Activated CD4-positive, alpha-beta T cell treated with anti-CD3 and anti-CD28 coated beads for 24 hours (primary cell): ENCODE data around the gene SPATC1L.

ENCODE experiments used
- DNase-seq, 2 donors: peaks; one replicate each; pipeline ENCODE4 v3.0.0-alpha.2; 2020; ENCODE audit warnings: low read depth in 2 of 2

The SPATC1L gene

GRCh38 chr21:46120301-46121285 lies 63.7 kb downstream of the SPATC1L start:
- DNase-seq, result no peak

- no peak for DNase-seq
Observed at GRCh38 chr21:46119637-46120271, 64.5 kb downstream of the SPATC1L start.

- no peak for DNase-seq
Observed at GRCh38 chr21:46119144-46119636, 65.1 kb downstream of the SPATC1L start.

DNA sequence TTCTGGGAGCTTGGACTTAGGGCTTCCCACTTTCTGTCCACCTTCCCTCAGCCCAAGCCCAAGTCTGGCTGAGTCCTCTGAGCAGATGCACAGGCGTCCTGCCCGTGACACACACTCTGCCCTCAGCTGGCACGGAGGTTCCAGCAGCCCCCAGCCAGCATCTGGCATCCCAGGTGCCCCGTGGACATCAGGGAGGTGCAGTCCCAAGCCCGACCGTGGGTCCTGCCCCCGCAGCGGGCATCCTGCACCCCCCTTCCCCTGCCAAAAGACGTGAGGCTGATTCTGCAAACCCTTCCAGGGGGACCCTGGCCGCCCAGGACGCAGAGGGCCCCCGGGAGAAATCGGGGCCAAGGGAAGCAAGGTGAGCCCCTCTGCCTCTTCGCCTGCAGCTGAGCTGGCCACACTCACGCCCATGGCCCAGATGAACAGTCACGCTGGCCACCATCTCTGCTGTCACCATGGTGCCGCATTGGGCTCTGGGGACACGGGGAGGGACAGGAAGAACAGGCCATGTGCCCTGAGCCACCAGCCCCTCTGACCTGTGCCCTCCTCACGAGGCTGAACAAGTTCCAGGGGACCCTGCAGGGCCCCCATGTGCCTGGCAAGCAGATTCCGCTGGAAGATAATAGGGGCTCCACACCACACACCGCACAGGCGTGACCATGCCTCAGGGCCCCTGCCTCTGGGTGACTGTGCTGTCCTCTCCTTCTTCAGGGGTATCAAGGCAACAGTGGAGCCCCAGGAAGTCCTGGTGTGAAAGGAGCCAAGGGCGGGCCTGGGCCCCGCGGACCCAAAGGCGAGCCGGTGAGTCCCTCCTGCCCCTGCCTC lies 65.7 kb downstream of the SPATC1L start:
- no peak for DNase-seq

DNA sequence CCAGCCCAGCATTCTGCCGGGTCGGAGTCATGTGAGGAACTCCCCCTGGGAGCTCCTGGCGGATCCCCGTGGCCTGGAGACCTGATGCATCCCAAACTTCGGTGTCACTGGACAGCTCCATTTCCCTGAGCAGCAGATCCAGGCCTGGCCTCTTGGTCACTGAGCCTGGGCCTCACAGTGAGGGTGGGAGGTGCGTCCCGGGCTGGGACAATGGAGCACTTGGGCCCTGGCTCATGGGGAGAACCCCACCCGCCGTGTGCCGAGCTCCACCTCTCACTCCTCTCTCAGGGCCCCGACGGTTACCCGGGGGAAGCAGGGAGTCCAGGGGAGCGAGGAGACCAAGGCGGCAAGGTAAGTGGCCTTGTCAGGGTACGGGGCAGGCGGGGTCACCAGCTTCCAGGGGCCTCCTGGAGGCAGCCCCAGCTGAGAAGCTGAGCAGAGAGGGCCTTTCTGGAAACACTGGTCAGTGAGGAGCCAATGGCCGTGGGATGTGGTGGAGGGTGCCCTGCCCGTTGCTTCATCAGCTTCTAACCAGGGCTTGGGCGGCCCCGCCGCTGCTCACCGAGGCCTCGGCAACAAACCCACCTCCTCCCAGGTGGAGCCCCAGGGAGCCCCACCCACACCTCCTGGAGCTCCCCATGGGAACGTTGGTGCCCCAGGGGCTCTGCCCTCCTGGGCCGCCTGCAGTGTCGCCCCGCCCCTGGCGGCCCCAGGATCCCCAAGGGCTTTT lies 66.5 kb downstream of the SPATC1L start:
- no peak for DNase-seq

DNA sequence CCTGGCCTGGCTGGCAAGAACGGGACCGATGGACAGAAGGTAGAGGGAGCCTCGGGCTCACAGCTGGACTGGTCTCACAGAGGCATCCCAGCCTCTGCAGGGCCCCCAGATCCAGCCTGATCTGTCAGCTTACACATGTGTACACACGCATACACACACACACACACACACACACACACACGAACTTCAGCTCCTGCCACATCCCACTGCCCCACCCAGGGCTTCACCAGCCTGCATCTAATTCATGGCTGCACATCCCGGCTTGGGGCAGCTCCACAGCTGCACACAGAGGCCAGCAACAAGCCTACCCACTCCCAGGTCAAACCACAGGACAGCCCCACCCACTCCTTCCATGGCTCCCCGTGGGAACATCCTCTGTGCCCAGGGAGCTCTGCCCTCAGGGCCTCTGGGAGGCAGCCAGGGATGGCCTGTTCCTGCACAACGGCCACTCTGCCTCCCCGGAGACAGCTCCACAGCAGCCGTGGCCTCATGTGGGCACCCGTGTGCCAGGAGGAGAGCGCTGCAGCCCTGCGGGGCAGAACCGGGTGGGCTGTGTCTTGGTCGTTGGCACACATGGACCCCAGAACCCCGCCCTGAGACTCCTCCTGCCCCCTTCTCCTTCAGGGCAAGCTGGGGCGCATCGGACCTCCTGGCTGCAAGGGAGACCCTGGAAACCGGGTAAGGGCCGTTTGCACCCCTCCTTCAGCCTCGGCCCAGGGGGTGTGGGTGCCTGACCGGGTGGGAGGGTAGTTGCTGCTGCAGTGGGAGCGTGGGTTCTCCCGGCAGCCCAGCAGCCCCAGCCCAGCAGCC lies 67.3 kb downstream of the SPATC1L start:
- DNase-seq, result no peak

- DNase-seq, result no peak
Observed at GRCh38 chr21:46116189-46116775, 68.0 kb downstream of the SPATC1L start.

DNA sequence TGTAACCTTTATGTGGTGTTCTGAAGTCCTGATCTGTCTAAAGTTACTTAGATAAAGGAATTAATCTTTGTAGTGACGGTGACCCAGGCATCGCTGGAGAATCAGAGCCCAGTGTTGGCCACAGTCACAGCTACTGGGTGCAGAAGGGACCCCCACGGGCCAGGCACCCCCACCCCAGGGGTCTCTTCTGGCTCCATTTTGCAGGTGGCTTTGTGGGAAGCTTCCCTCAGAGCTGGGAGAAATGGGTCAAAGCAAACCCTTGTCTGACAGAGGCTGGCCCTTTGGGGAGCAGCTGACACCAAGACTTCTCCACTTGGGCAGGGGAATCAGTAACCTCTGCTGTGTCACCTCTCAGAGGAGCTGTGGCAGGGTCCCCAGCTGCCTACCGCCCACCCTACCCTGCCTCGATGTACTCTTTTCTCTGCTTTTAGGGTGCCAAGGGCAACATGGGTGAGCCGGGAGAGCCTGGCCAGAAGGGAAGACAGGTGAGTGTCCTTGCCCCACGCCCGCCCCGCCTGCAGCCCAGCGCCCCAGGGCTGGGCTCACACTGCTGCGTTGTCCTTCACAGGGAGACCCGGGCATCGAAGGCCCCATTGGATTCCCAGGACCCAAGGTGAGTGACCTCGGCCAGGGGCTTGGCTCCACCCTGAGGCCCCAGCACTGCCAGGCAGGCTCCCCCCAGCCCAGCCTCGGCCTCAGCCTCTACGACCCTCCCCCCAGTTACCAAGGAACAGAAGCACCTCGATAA lies 68.6 kb downstream of the SPATC1L start:
- no peak for DNase-seq

GRCh38 chr21:46114963-46115362 lies 69.3 kb downstream of the SPATC1L start:
- no peak for DNase-seq

DNA sequence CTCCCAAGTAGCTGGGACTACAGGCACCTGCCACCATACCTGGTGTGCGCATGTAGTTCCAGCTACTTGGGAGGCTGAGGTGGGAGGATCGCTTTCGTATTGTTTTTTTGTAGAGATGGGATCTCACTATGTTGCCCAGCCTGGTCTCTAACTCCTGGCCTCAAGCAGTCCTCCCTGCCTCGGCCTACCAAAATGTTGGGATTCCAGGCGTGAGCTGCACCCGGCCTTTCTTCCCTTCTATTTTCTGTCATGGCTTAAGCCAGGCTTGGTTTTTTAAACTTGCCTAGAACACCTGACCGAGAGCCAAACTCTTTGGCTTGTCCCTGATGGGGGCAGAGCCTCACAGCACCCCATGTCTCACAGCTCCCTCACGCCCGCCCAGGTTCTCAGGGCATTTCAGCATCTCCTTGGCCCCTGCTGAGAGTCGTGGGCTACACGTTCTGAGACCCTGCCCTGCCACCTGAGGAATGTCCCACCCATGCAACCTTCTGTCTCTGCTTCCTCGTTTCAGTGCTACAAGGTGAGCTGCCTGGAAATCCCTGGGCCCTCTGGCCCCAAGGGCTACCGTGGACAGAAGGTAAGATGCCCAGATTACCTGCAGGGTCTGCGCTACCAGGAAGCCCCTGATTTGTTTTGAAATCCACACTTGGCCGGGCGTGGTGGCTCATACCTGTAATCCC lies 70.6 kb downstream of the SPATC1L start:
- DNase-seq, result no peak

- no peak for DNase-seq
Observed at GRCh38 chr21:46112725-46113215, 71.5 kb downstream of the SPATC1L start.

GRCh38 chr21:46111857-46112724 lies 72.2 kb downstream of the SPATC1L start:
- no peak for DNase-seq

DNA sequence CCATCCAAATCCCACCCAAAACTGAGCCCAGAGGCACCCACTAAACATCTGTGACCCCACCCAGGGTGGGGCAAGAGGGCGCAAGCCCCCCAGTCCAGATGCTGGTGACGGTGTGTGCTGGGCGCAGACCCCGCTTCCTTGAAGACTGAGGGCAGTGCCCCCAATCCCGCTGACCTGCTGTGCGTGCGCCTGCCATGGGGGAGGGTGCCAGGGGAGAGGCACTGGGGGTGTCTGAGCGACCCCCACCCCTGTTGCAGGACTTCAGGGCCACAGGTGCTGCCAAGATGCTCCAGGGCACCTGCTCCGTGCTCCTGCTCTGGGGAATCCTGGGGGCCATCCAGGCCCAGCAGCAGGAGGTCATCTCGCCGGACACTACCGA lies 73.1 kb downstream of the SPATC1L start:
- no peak for DNase-seq
